Measurements from ENCODE around the gene TUBG1. TPM values are rescaled to one million over a fixed set of nuclear protein-coding genes. Genes with fewer than 3 reads are reported as not detected.
A peak's percentile ranks its signal among the peaks of the same experiment; 100 is the strongest.

The TUBG1 gene
- total and polyA plus RNA-seq, 9 of the 15 experiments (the other 6 are each of a cell fraction or from before 2014, with no cell fraction given): 33.1 to 147 (median 66.0) TPM

DNA sequence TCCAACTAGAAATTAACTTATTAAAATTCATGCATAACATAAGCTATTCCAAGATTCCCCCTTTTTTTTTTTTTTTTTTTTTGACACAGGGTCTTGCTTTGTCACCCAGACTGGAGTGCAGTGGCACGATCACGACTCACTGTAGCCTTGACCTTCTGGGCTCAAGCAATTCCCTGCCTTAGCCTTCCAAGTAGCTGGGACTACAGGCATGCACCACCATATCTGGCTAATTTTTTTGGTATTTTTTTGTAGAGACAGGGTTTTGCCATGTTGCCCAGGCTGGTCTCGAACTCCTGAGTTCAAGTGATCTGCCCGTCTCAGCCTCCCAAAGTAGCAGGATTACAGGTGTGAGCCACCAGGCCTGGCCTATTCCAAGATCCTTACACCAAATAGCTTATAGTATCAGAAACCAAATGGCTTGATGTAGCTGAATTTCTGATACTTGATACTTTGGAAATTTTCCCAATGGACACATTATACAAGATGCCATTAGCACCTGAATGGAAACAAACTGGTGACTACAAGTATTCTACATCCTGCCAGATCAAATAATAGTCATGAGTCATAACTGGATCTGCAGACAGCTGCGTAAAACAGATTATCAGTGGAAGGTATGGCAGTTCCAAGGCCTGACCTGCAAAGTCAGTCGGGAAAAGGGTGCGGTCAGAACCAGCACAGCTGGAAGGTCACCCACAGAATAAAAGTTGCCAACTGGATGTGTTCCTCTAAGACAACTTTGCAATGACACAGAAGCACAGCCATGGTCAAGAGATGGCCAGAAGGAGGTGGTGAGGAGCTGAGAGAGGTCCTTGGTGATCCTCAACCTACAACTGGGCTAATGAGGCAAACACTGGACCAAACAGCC, 14.5 kb downstream of the TUBG1 start (continued):
- TF ChIP-seq ATF3 (IDR thresholded peaks at IDR 0.05) (peak; percentile 97), ATF3 (CRISPR knock-in tag; conservative IDR thresholded peaks at IDR 0.05) (no peak; the same call in 1 of the 2 replicates), HMG20B (CRISPR knock-in tag; IDR thresholded peaks at IDR 0.05) (no peak), ATF6 (CRISPR knock-in tag; IDR thresholded peaks at IDR 0.05) (no peak), CREB3 (tag; conservative IDR thresholded peaks at IDR 0.05; ENCODE audit: low read depth) (no peak; the same call in 1 of the 2 replicates), ZNF280B (CRISPR knock-in tag; IDR thresholded peaks at IDR 0.05) (no peak), CEBPG (CRISPR knock-in tag; IDR thresholded peaks at IDR 0.05) (no peak), CEBPG (tag; conservative IDR thresholded peaks at IDR 0.05 in 1 of 2, IDR thresholded peaks at IDR 0.05 in 1 of 2) (no peak), THRAP3 (IDR thresholded peaks at IDR 0.05; ENCODE audit: borderline replicate concordance) (no peak), SMAD2 (IDR thresholded peaks at IDR 0.05; ENCODE audit: low read depth, low read length) (no peak), ETS2 (tag; IDR thresholded peaks at IDR 0.05; ENCODE audit: borderline replicate concordance, poor library complexity, severe bottlenecking) (no peak), GATAD2B (IDR thresholded peaks at IDR 0.05; ENCODE audit: borderline replicate concordance) (peak; percentile 75; the same call in 1 of the 2 replicates), KLF1 (tag; IDR thresholded peaks at IDR 0.05) (peak; percentile 85), NR3C1 (CRISPR knock-in tag; IDR thresholded peaks at IDR 0.05) (no peak)
- TF ChIP-seq, protein P1, sequence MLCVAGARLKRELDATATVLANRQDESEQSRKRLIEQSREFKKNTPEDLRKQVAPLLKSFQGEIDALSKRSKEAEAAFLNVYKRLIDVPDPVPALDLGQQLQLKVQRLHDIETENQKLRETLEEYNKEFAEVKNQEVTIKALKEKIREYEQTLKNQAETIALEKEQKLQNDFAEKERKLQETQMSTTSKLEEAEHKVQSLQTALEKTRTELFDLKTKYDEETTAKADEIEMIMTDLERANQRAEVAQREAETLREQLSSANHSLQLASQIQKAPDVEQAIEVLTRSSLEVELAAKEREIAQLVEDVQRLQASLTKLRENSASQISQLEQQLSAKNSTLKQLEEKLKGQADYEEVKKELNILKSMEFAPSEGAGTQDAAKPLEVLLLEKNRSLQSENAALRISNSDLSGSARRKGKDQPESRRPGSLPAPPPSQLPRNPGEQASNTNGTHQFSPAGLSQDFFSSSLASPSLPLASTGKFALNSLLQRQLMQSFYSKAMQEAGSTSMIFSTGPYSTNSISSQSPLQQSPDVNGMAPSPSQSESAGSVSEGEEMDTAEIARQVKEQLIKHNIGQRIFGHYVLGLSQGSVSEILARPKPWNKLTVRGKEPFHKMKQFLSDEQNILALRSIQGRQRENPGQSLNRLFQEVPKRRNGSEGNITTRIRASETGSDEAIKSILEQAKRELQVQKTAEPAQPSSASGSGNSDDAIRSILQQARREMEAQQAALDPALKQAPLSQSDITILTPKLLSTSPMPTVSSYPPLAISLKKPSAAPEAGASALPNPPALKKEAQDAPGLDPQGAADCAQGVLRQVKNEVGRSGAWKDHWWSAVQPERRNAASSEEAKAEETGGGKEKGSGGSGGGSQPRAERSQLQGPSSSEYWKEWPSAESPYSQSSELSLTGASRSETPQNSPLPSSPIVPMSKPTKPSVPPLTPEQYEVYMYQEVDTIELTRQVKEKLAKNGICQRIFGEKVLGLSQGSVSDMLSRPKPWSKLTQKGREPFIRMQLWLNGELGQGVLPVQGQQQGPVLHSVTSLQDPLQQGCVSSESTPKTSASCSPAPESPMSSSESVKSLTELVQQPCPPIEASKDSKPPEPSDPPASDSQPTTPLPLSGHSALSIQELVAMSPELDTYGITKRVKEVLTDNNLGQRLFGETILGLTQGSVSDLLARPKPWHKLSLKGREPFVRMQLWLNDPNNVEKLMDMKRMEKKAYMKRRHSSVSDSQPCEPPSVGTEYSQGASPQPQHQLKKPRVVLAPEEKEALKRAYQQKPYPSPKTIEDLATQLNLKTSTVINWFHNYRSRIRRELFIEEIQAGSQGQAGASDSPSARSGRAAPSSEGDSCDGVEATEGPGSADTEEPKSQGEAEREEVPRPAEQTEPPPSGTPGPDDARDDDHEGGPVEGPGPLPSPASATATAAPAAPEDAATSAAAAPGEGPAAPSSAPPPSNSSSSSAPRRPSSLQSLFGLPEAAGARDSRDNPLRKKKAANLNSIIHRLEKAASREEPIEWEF (CRISPR knock-in tag; IDR thresholded peaks at IDR 0.05): peak; percentile 28; the same call in 1 of the 2 replicates
